Measurements from ENCODE around the gene CYB5A.

Gene CYB5A

GRCh38 chr18:74284980-74285355, 6.8 kb downstream of the CYB5A start:
- WGBS, result 100% methylated on average over 1 of the region's 1 CpG
- Histone ChIP-seq H2BK15ac (ENCODE audit: low read depth, poor library complexity, severe bottlenecking) (no peak overlapping the region), H2BK5ac (ENCODE audit: low read depth, low read length, poor library complexity, severe bottlenecking) (no peak overlapping the region)

GRCh38 chr18:74284191-74284979, 7.4 kb downstream of the CYB5A start:
- Histone ChIP-seq H4K8ac (ENCODE audit: low read length) (peak overlapping the region; percentile 70), H2AK5ac (ENCODE audit: low read length, severe bottlenecking) (no peak overlapping the region), H3K4me3 (ENCODE audit: insufficient read depth in 1 of 2, low read depth in 1 of 2, low read length in 2 of 2) (peak overlapping the region in 1 of 2 experiments; percentile 36), H2BK12ac (ENCODE audit: low read length in 2 of 2) (no peak overlapping the region), H2BK120ac (ENCODE audit: low read depth, low read length) (no peak overlapping the region), H3K23ac (ENCODE audit: low read length in 2 of 2) (peak overlapping the region in 1 of 2 experiments; percentile 34), H2AFZ (ENCODE audit: low read depth, low read length) (no peak overlapping the region), H3K36me3 (ENCODE audit: control insufficient read depth in 1 of 2, insufficient read depth in 2 of 2, low read depth in 1 of 2, low read length in 2 of 2) (peaks cover 0 to 6% of the 10 kb centered on the region in 2 experiments), H3K27me3 (ENCODE audit: control insufficient read depth in 1 of 2, insufficient read depth in 1 of 2, low read length in 2 of 2) (no peaks in the 10 kb centered on the region), H3K14ac (ENCODE audit: low read length in 2 of 2) (peak overlapping the region in 1 of 2 experiments; percentile 74), H3K27ac (ENCODE audit: low read length, poor library complexity, severe bottlenecking) (no peak overlapping the region), H4K91ac (ENCODE audit: low read length) (no peak overlapping the region), H3K9me3 (ENCODE audit: control insufficient read depth, low read length) (no peaks in the 10 kb centered on the region), H3K9ac (ENCODE audit: low read length) (peak overlapping the region; percentile 67), H3K79me1 (replicated peaks; ENCODE audit: low read length, poor library complexity, severe bottlenecking) (peaks cover 32% of the 10 kb centered on the region), H3K4me1 (ENCODE audit: control insufficient read depth, insufficient read depth, low read depth, low read length) (peaks cover 10% of the 10 kb centered on the region), H3K4me2 (ENCODE audit: low read length, poor library complexity, severe bottlenecking) (no peak overlapping the region), H3K4ac (ENCODE audit: low read depth in 1 of 2, low read length in 2 of 2) (peak overlapping the region in 1 of 2 experiments; percentile 13), H3K18ac (ENCODE audit: low read depth in 1 of 2, low read length in 2 of 2) (peak overlapping the region in 1 of 2 experiments; percentile 29), H2BK15ac (ENCODE audit: low read depth, poor library complexity, severe bottlenecking) (peak overlapping the region; percentile 19), H2BK5ac (ENCODE audit: low read depth, low read length, poor library complexity, severe bottlenecking) (no peak overlapping the region)
- WGBS, result 59% methylated on average over 8 of the region's 11 CpGs
- DNase-seq, result no peak

More at GRCh38 chr18:74284980-74285355, 6.8 kb downstream of the CYB5A start:
- H3K23ac ChIP-seq (ENCODE audit: low read length in 2 of 2), result peak overlapping the region in 1 of 2 experiments; percentile 34
- peak overlapping the region in 1 of 2 experiments; percentile 13 for H3K4ac ChIP-seq (ENCODE audit: low read depth in 1 of 2, low read length in 2 of 2)
- no peak for DNase-seq
- H2AK5ac ChIP-seq (ENCODE audit: low read length, severe bottlenecking), result no peak overlapping the region
- H3K4me1 ChIP-seq (ENCODE audit: control insufficient read depth, insufficient read depth, low read depth, low read length), result peaks cover 10% of the 10 kb centered on the region
- H3K27ac ChIP-seq (ENCODE audit: low read length, poor library complexity, severe bottlenecking), result no peak overlapping the region
- H3K14ac ChIP-seq (ENCODE audit: low read length in 2 of 2), result peak overlapping the region in 1 of 2 experiments; percentile 74
- no peak overlapping the region for H2BK120ac ChIP-seq (ENCODE audit: low read depth, low read length)
- no peak overlapping the region for H2BK12ac ChIP-seq (ENCODE audit: low read length in 2 of 2)
- no peak overlapping the region for H4K8ac ChIP-seq (ENCODE audit: low read length)
- H2AFZ ChIP-seq (ENCODE audit: low read depth, low read length), result no peak overlapping the region
- no peak overlapping the region for H3K18ac ChIP-seq (ENCODE audit: low read depth in 1 of 2, low read length in 2 of 2)
- H3K9me3 ChIP-seq (ENCODE audit: control insufficient read depth, low read length), result no peaks in the 10 kb centered on the region
- H3K36me3 ChIP-seq (ENCODE audit: control insufficient read depth in 1 of 2, insufficient read depth in 2 of 2, low read depth in 1 of 2, low read length in 2 of 2), result peaks cover 0 to 4% of the 10 kb centered on the region in 2 experiments
- peaks cover 30% of the 10 kb centered on the region for H3K79me1 ChIP-seq (replicated peaks; ENCODE audit: low read length, poor library complexity, severe bottlenecking)
- peak overlapping the region; percentile 67 for H3K9ac ChIP-seq (ENCODE audit: low read length)
- H3K27me3 ChIP-seq (ENCODE audit: control insufficient read depth in 1 of 2, insufficient read depth in 1 of 2, low read length in 2 of 2), result no peaks in the 10 kb centered on the region
- H4K91ac ChIP-seq (ENCODE audit: low read length), result no peak overlapping the region
- peak overlapping the region in 1 of 2 experiments; percentile 36 for H3K4me3 ChIP-seq (ENCODE audit: insufficient read depth in 1 of 2, low read depth in 1 of 2, low read length in 2 of 2)
- H3K4me2 ChIP-seq (ENCODE audit: low read length, poor library complexity, severe bottlenecking), result no peak overlapping the region

GRCh38 chr18:74283646-74284045, 8.1 kb downstream of the CYB5A start:
- no peak for DNase-seq
- Histone ChIP-seq H2AFZ (ENCODE audit: low read depth, low read length) (no peak overlapping the region), H3K27ac (ENCODE audit: low read length, poor library complexity, severe bottlenecking) (no peak overlapping the region)

GRCh38 chr18:74282755-74283554, 8.8 kb downstream of the CYB5A start:
- H2BK120ac ChIP-seq (ENCODE audit: low read depth, low read length), result no peak overlapping the region
- no peak for DNase-seq
- no peak overlapping the region for H3K27ac ChIP-seq (ENCODE audit: low read length, poor library complexity, severe bottlenecking)
- H3K18ac ChIP-seq (ENCODE audit: low read depth in 1 of 2, low read length in 2 of 2), result peak overlapping the region; percentile 2 to 30
- H3K4me1 ChIP-seq (ENCODE audit: control insufficient read depth, insufficient read depth, low read depth, low read length), result peaks cover 7% of the 10 kb centered on the region
- peak overlapping the region; percentile 69 for H4K8ac ChIP-seq (ENCODE audit: low read length)
- H3K14ac ChIP-seq (ENCODE audit: low read length in 2 of 2), result no peak overlapping the region
- no peak overlapping the region for H3K4ac ChIP-seq (ENCODE audit: low read depth in 1 of 2, low read length in 2 of 2)
- 83% methylated on average over 10 of the region's 10 CpGs for WGBS
- H2BK15ac ChIP-seq (ENCODE audit: low read depth, poor library complexity, severe bottlenecking), result no peak overlapping the region
- H3K79me1 ChIP-seq (replicated peaks; ENCODE audit: low read length, poor library complexity, severe bottlenecking), result peaks cover 40% of the 10 kb centered on the region
- peaks cover 0 to 6% of the 10 kb centered on the region in 2 experiments for H3K36me3 ChIP-seq (ENCODE audit: control insufficient read depth in 1 of 2, insufficient read depth in 2 of 2, low read depth in 1 of 2, low read length in 2 of 2)
- H3K4me2 ChIP-seq (ENCODE audit: low read length, poor library complexity, severe bottlenecking), result no peak overlapping the region
- peak overlapping the region; percentile 5 for H3K9ac ChIP-seq (ENCODE audit: low read length)
- H2AK5ac ChIP-seq (ENCODE audit: low read length, severe bottlenecking), result no peak overlapping the region
- H3K23ac ChIP-seq (ENCODE audit: low read length in 2 of 2), result peak overlapping the region; percentile 34 to 60
- no peak overlapping the region for H2AFZ ChIP-seq (ENCODE audit: low read depth, low read length)
- no peak overlapping the region for H4K91ac ChIP-seq (ENCODE audit: low read length)
- H3K27me3 ChIP-seq (ENCODE audit: control insufficient read depth in 1 of 2, insufficient read depth in 1 of 2, low read length in 2 of 2), result no peaks in the 10 kb centered on the region
- no peaks in the 10 kb centered on the region for H3K9me3 ChIP-seq (ENCODE audit: control insufficient read depth, low read length)
- no peak overlapping the region for H2BK5ac ChIP-seq (ENCODE audit: low read depth, low read length, poor library complexity, severe bottlenecking)
- H3K4me3 ChIP-seq (ENCODE audit: insufficient read depth in 1 of 2, low read depth in 1 of 2, low read length in 2 of 2), result no peak overlapping the region
- peak overlapping the region in 1 of 2 experiments; percentile 6 for H2BK12ac ChIP-seq (ENCODE audit: low read length in 2 of 2)

More at GRCh38 chr18:74283646-74284045, 8.1 kb downstream of the CYB5A start:
- Histone ChIP-seq H3K27me3 (ENCODE audit: control insufficient read depth in 1 of 2, insufficient read depth in 1 of 2, low read length in 2 of 2) (no peaks in the 10 kb centered on the region), H4K91ac (ENCODE audit: low read length) (no peak overlapping the region), H3K9ac (ENCODE audit: low read length) (peak overlapping the region; percentile 5), H3K4me1 (ENCODE audit: control insufficient read depth, insufficient read depth, low read depth, low read length) (peaks cover 7% of the 10 kb centered on the region), H2BK15ac (ENCODE audit: low read depth, poor library complexity, severe bottlenecking) (no peak overlapping the region), H3K79me1 (replicated peaks; ENCODE audit: low read length, poor library complexity, severe bottlenecking) (peaks cover 36% of the 10 kb centered on the region), H3K14ac (ENCODE audit: low read length in 2 of 2) (no peak overlapping the region), H2BK120ac (ENCODE audit: low read depth, low read length) (no peak overlapping the region), H3K4ac (ENCODE audit: low read depth in 1 of 2, low read length in 2 of 2) (no peak overlapping the region), H2BK12ac (ENCODE audit: low read length in 2 of 2) (no peak overlapping the region), H3K18ac (ENCODE audit: low read depth in 1 of 2, low read length in 2 of 2) (no peak overlapping the region), H4K8ac (ENCODE audit: low read length) (no peak overlapping the region), H3K4me3 (ENCODE audit: insufficient read depth in 1 of 2, low read depth in 1 of 2, low read length in 2 of 2) (peak overlapping the region in 1 of 2 experiments; percentile 8), H2BK5ac (ENCODE audit: low read depth, low read length, poor library complexity, severe bottlenecking) (no peak overlapping the region), H2AK5ac (ENCODE audit: low read length, severe bottlenecking) (no peak overlapping the region), H3K36me3 (ENCODE audit: control insufficient read depth in 1 of 2, insufficient read depth in 2 of 2, low read depth in 1 of 2, low read length in 2 of 2) (peaks cover 0 to 6% of the 10 kb centered on the region in 2 experiments), H3K9me3 (ENCODE audit: control insufficient read depth, low read length) (no peaks in the 10 kb centered on the region), H3K4me2 (ENCODE audit: low read length, poor library complexity, severe bottlenecking) (no peak overlapping the region), H3K23ac (ENCODE audit: low read length in 2 of 2) (no peak overlapping the region)
- WGBS, result 92% methylated on average over 10 of the region's 10 CpGs
